HepG2 (cell line): ENCODE data around the gene TUBA4A. TPM values are rescaled to one million over a fixed set of nuclear protein-coding genes. Genes with fewer than 3 reads are reported as not detected.

Source experiments
- BHLHE40 ChIP-seq: IDR thresholded peaks from 2 replicates; pipeline ENCODE4 v1.6.1; 2011; ENCODE audit warnings: low read length, improper control_type of control experiment
- CBX5 ChIP-seq: sonication (generic); formaldehyde crosslinking; IDR thresholded peaks from 2 replicates; pipeline ENCODE4 v1.4.0; 2020; ENCODE audit warnings: missing genetic modification reagents, borderline replicate concordance
- CREM ChIP-seq, 2 experiments: sonication (generic) in 1 of 2; formaldehyde crosslinking in 1 of 2; IDR thresholded peaks; 2 replicates each; pipeline versions ENCODE4 v1.4.0 to v1.6.1; 2016 to 2020; ENCODE audit warnings: antibody characterized with exemption in 1 of 2, mild to moderate bottlenecking in 1 of 2, missing genetic modification reagents in 1 of 2
- ELF3 ChIP-seq: IDR thresholded peaks from 2 replicates; pipeline ENCODE4 v1.6.1; 2016; ENCODE audit warnings: missing genetic modification reagents, missing compliant biosample characterization
- ELF4 ChIP-seq: sonication (generic); formaldehyde crosslinking; IDR thresholded peaks from 2 replicates; pipeline ENCODE4 v1.5.0; 2020; ENCODE audit warnings: missing genetic modification reagents, mild to moderate bottlenecking, moderate library complexity, borderline replicate concordance
- FLYWCH1 ChIP-seq: sonication (generic); formaldehyde crosslinking; IDR thresholded peaks from 2 replicates; pipeline ENCODE4 v1.8.1; 2023; ENCODE audit warnings: mild to moderate bottlenecking, missing genetic modification reagents
- GABPA ChIP-seq, 2 experiments: IDR thresholded peaks; 2 replicates each; pipeline ENCODE4 v1.6.1; 2011 to 2016; ENCODE audit warnings: low read depth in 2 of 2, low read length in 1 of 2, missing biosample characterization in 1 of 2, missing genetic modification characterization in 1 of 2
- KLF15 ChIP-seq: sonication (generic); formaldehyde crosslinking; IDR thresholded peaks from 2 replicates; pipeline ENCODE4 v1.8.1; 2023; ENCODE audit warnings: borderline replicate concordance, mild to moderate bottlenecking, inconsistent platforms, missing genetic modification reagents, mixed read lengths
- NR1H2 ChIP-seq: sonication (generic); formaldehyde crosslinking; IDR thresholded peaks from 2 replicates; pipeline ENCODE4 v1.8.1; 2022; ENCODE audit warnings: low read depth, missing genetic modification reagents, borderline replicate concordance
- RARA ChIP-seq: IDR thresholded peaks from 2 replicates; pipeline ENCODE4 v1.6.1; 2016; ENCODE audit warnings: missing genetic modification reagents, missing compliant biosample characterization
- RXRB ChIP-seq: IDR thresholded peaks from 2 replicates; pipeline ENCODE4 v1.6.1; 2016; ENCODE audit warnings: borderline replicate concordance, missing genetic modification reagents, missing compliant biosample characterization
- SOX13 ChIP-seq, 3 experiments: fragments of 450-650 bp in 1 of 3; sonication (generic) in 1 of 3; formaldehyde crosslinking in 1 of 3; IDR thresholded peaks in 2 of 3; conservative IDR thresholded peaks in 1 of 3; 2 replicates each; pipeline versions ENCODE4 v1.5.0 to v1.6.1; 2016 to 2020; ENCODE audit warnings: antibody characterized with exemption in 1 of 3, mild to moderate bottlenecking in 1 of 3, missing compliant biosample characterization in 1 of 3, missing genetic modification reagents in 1 of 3, moderate library complexity in 1 of 3
- SRSF4 ChIP-seq: fragments of 200-400 bp; formaldehyde crosslinking; IDR thresholded peaks from one replicate; pipeline ENCODE4 v1.6.1; 2018; ENCODE audit warnings: mild to moderate bottlenecking, low read depth, low read length, moderate library complexity; ENCODE audit not compliant: poor library complexity, severe bottlenecking
- ZMYM2 ChIP-seq: sonication (generic); formaldehyde crosslinking; IDR thresholded peaks from 2 replicates; pipeline ENCODE4 v1.8.0; 2022; ENCODE audit warnings: mild to moderate bottlenecking, missing genetic modification reagents
- ZNF543 ChIP-seq: sonication (generic); formaldehyde crosslinking; IDR thresholded peaks from 2 replicates; pipeline ENCODE4 v1.4.0; 2020; ENCODE audit warnings: mild to moderate bottlenecking, missing genetic modification reagents
- ZNF615 ChIP-seq: sonication (generic); formaldehyde crosslinking; IDR thresholded peaks from 2 replicates; pipeline ENCODE4 v1.5.0; 2020; ENCODE audit warnings: mild to moderate bottlenecking, missing genetic modification reagents, borderline replicate concordance
- ZNF670 ChIP-seq: sonication (generic); formaldehyde crosslinking; IDR thresholded peaks from 2 replicates; pipeline ENCODE4 v1.8.0; 2022; ENCODE audit warnings: mild to moderate bottlenecking, missing genetic modification reagents, borderline replicate concordance
- ZNF777 ChIP-seq: sonication (generic); formaldehyde crosslinking; IDR thresholded peaks from 2 replicates; pipeline ENCODE4 v1.4.0; 2020; ENCODE audit warnings: missing genetic modification reagents
- ZNF790 ChIP-seq: sonication (generic); formaldehyde crosslinking; IDR thresholded peaks from 2 replicates; pipeline ENCODE4 v1.8.0; 2022; ENCODE audit warnings: missing genetic modification reagents, mild to moderate bottlenecking, borderline replicate concordance
- polyA plus RNA-seq, 8 experiments: library from polyadenylated mRNA; depleted of rRNA in 3 of 8; stranded (reverse) in 7 of 8; unstranded in 1 of 8; fragments of >200 nt; fragmentation: Illumina TruSeq in 4 of 8; extraction: Trizol in 4 of 8; gene quantifications; 2 replicates each; pipeline versions ENCODE4 v1.2.1 to v1.2.3, GENCODE V29; 2011 to 2016; ENCODE audit warnings: low read depth in 4 of 8, missing spikeins in 1 of 8, mixed read lengths in 1 of 8; ENCODE audit not compliant: insufficient read depth in 1 of 8
- total RNA-seq, 5 experiments: library from RNA; depleted of rRNA; stranded (reverse); fragments of >200 nt; fragmentation: Illumina TruSeq; extraction: Trizol; gene quantifications; 2 replicates each; pipeline ENCODE4 v1.2.3, GENCODE V29; 2016; ENCODE audit warnings: low read depth in 1 of 5
- TF ChIP-seq, protein P1 (sequence below): sonication (generic); formaldehyde crosslinking; conservative IDR thresholded peaks from 2 replicates; pipeline ENCODE4 v1.8.0; 2022; ENCODE audit warnings: mild to moderate bottlenecking, moderate library complexity, missing genetic modification reagents
- TF ChIP-seq, protein P2 (sequence below): sonication (generic); formaldehyde crosslinking; IDR thresholded peaks from 2 replicates; pipeline ENCODE4 v1.5.0; 2020; ENCODE audit warnings: missing genetic modification reagents, mild to moderate bottlenecking, borderline replicate concordance
- TF ChIP-seq, protein P3 (sequence below): IDR thresholded peaks from 2 replicates; pipeline ENCODE4 v1.6.1; 2018; ENCODE audit warnings: missing genetic modification reagents, mild to moderate bottlenecking, missing compliant biosample characterization

The TUBA4A gene
- total and polyA plus RNA-seq, 2 of the 13 experiments (the other 11 are each of a cell fraction or from before 2014, with no cell fraction given): 1.3 to 12.7 TPM

- TF ChIP-seq ZNF615 (CRISPR knock-in tag): no peak
- 0 out of 2 replicates have a peak, but pooled peaks have one; percentile 15 for TF ChIP-seq ZMYM2 (CRISPR knock-in tag)
- no peak for TF ChIP-seq NR1H2 (CRISPR knock-in tag)
- TF ChIP-seq FLYWCH1: no peak
- TF ChIP-seq CREM (IDR thresholded peaks at IDR 0.05): peak; percentile 66; the same call in 1 of the 2 replicates
- no peak for TF ChIP-seq CREM (CRISPR knock-in tag; IDR thresholded peaks at IDR 0.05)
- TF ChIP-seq RXRB: peak; percentile 88
- TF ChIP-seq ZNF543 (CRISPR knock-in tag): no peak
- TF ChIP-seq BHLHE40: no peak; the same call in 1 of the 2 replicates
- TF ChIP-seq ELF4: no peak
- no peak; the same call in 1 of the 2 replicates for TF ChIP-seq ZNF777 (CRISPR knock-in tag)
- TF ChIP-seq SOX13 (IDR thresholded peaks at IDR 0.05): 0 out of 2 replicates have a peak, but pooled peaks have one; percentile 3
- TF ChIP-seq SOX13 (CRISPR knock-in tag; conservative IDR thresholded peaks at IDR 0.05 in 1 of 2, IDR thresholded peaks at IDR 0.05 in 1 of 2): peak in 1 of 2 experiments; percentile 77; a peak in 2 of 4 replicates
- TF ChIP-seq ZNF670: no peak
- TF ChIP-seq KLF15: no peak
- TF ChIP-seq, protein P1, sequence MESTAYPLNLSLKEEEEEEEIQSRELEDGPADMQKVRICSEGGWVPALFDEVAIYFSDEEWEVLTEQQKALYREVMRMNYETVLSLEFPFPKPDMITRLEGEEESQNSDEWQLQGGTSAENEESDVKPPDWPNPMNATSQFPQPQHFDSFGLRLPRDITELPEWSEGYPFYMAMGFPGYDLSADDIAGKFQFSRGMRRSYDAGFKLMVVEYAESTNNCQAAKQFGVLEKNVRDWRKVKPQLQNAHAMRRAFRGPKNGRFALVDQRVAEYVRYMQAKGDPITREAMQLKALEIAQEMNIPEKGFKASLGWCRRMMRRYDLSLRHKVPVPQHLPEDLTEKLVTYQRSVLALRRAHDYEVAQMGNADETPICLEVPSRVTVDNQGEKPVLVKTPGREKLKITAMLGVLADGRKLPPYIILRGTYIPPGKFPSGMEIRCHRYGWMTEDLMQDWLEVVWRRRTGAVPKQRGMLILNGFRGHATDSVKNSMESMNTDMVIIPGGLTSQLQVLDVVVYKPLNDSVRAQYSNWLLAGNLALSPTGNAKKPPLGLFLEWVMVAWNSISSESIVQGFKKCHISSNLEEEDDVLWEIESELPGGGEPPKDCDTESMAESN (CRISPR knock-in tag): peak; percentile 74
- TF ChIP-seq GABPA (IDR thresholded peaks at IDR 0.05; ENCODE audit: low read depth, low read length): no peak
- no peak for TF ChIP-seq GABPA (CRISPR knock-in tag; IDR thresholded peaks at IDR 0.05; ENCODE audit: low read depth)
- TF ChIP-seq RARA (CRISPR knock-in tag): peak; percentile 81
- TF ChIP-seq ELF3 (CRISPR knock-in tag): peak; percentile 72; the same call in 1 of the 2 replicates
- TF ChIP-seq, protein P2, sequence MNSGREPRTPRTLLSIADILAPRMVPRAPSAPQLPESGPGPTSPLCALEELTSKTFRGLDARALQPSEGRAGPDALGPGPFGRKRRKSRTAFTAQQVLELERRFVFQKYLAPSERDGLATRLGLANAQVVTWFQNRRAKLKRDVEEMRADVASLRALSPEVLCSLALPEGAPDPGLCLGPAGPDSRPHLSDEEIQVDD: no peak
- peak; percentile 62; the same call in 1 of the 2 replicates for TF ChIP-seq CBX5
- TF ChIP-seq SRSF4: no peak
- TF ChIP-seq ZNF790: no peak
- TF ChIP-seq, protein P3, sequence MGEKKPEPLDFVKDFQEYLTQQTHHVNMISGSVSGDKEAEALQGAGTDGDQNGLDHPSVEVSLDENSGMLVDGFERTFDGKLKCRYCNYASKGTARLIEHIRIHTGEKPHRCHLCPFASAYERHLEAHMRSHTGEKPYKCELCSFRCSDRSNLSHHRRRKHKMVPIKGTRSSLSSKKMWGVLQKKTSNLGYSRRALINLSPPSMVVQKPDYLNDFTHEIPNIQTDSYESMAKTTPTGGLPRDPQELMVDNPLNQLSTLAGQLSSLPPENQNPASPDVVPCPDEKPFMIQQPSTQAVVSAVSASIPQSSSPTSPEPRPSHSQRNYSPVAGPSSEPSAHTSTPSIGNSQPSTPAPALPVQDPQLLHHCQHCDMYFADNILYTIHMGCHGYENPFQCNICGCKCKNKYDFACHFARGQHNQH (CRISPR knock-in tag): peak; percentile 62; the same call in 1 of the 2 replicates
Observed at GRCh38 chr2:219207884-219208740, 45.6 kb downstream of the TUBA4A start (continued).
